ENCODE data around the gene TMEM184B. TPM values are rescaled to one million over a fixed set of nuclear protein-coding genes. Genes with fewer than 3 reads are reported as not detected.

TMEM184B gene
- total RNA-seq, 1 donor from 2014 or later = 42.6 TPM

DNA sequence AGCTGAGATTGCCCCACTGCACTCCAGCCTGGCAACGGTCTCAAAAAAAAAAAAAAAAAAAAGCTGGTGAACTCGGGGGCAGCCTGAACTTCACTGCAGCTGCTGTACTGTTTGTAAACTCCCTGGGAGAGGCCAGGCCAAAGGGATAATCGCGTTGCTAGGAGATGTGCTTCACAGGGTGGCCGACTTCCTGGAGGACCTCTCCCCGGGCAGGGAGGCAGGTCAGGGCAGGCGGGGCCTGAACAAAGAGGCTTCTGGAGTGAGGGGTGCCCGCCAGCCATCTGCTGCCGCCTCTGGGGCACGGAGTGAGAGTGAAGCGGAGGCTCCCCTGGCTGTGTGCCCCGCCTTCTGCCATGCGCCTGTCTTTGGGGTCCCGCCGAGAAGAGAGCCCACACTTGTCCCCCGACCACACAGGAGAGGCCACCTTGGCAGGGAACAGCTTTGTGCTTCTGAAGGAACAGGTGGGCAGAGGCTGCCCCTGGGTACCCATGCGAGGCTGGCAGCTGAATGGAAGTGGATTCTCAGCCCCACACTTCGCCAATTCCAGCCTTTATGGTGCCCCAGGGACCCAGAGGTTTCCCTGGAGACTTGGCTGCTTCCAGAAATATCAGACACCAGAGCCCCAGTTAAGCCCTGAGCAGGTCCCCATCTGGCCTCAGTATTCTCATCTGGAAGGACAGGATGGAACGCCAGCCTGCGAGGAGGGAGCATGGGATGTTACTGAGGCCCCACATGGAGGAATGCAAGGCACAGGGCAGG, 29.6 kb downstream of the TMEM184B start:
- H3K36me3 ChIP-seq (ENCODE audit: control insufficient read depth, insufficient read depth, low read length) = no peaks in the 10 kb centered on the region
- TF ChIP-seq, protein P1, sequence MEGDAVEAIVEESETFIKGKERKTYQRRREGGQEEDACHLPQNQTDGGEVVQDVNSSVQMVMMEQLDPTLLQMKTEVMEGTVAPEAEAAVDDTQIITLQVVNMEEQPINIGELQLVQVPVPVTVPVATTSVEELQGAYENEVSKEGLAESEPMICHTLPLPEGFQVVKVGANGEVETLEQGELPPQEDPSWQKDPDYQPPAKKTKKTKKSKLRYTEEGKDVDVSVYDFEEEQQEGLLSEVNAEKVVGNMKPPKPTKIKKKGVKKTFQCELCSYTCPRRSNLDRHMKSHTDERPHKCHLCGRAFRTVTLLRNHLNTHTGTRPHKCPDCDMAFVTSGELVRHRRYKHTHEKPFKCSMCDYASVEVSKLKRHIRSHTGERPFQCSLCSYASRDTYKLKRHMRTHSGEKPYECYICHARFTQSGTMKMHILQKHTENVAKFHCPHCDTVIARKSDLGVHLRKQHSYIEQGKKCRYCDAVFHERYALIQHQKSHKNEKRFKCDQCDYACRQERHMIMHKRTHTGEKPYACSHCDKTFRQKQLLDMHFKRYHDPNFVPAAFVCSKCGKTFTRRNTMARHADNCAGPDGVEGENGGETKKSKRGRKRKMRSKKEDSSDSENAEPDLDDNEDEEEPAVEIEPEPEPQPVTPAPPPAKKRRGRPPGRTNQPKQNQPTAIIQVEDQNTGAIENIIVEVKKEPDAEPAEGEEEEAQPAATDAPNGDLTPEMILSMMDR (IDR thresholded peaks at IDR 0.05; ENCODE audit: insufficient read depth, low read length, poor library complexity, severe bottlenecking) = no peak
- no peak for DNase-seq (ENCODE audit: low read depth)
- no peaks in the 10 kb centered on the region for H3K27me3 ChIP-seq (ENCODE audit: control insufficient read depth, insufficient read depth, low read length)
- no peak overlapping the region for H3K4me3 ChIP-seq (ENCODE audit: low read depth, low read length)

DNA sequence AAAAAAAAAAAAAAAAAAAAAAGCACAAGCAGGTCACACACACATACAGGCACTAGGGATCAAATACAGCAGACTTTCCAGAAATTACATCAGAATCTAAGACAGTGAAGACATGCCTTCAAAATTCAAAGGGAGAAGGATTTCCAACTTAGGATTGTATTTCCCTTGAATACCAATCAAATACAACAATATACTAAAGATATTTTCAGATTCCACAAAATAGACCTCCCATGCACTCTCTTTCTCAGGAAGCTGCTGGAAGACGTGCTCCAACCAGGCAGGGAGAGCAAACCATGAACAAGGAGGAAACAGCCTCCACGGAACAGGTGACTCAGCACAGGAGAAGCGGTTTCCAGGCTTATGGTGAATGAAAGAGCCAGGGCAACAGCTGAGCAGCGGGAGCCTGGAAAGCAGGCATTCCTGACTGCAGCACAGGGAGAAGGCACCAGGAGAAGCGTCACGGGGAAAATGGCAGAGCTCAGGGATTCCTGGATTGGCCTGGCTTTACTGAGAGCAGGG, 32.0 kb downstream of the TMEM184B start:
- Histone ChIP-seq H3K4me3 (ENCODE audit: low read depth, low read length) (no peak overlapping the region), H3K27me3 (ENCODE audit: control insufficient read depth, insufficient read depth, low read length) (no peaks in the 10 kb centered on the region), H3K36me3 (ENCODE audit: control insufficient read depth, insufficient read depth, low read length) (no peaks in the 10 kb centered on the region)
- TF ChIP-seq, protein P1 (IDR thresholded peaks at IDR 0.05; ENCODE audit: insufficient read depth, low read length, poor library complexity, severe bottlenecking) = no peak
- DNase-seq (ENCODE audit: low read depth) = peak; percentile 77

DNA sequence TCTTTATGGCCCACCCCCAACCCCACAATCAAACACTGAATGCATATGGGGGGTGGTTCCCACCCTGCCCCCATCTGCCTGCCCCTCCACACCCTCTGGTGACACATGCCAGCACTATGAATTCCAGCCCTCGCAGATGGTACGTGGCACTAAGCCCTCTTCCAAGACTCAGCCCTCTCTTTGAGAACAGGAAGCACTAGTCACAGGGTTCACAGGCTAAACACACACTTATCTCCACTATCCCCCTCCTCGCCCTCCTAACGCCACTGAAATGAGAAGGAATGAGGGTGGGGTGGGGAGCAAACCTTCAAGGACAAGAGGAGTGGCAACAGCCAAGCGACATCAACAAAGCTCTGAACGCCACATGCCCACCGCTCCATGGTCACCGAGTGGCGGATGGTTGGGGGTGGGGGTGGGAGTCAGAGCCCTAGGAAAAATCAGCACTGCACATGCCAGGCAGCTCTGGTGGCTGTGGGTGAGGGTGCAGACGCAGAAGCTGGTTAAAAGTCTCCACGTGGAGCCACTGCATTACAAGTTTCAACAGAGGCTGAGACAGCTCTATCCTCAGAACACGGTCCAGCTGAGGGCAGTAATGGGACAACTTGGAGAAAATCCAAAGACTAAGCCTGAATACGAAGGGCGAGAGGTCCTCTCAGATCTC, 33.6 kb downstream of the TMEM184B start:
- Histone ChIP-seq H3K4me3 (ENCODE audit: low read depth, low read length) (no peak overlapping the region), H3K36me3 (ENCODE audit: control insufficient read depth, insufficient read depth, low read length) (no peaks in the 10 kb centered on the region), H3K27me3 (ENCODE audit: control insufficient read depth, insufficient read depth, low read length) (no peaks in the 10 kb centered on the region)
- DNase-seq (ENCODE audit: low read depth) = peak; percentile 63
- TF ChIP-seq, protein P1 (IDR thresholded peaks at IDR 0.05; ENCODE audit: insufficient read depth, low read length, poor library complexity, severe bottlenecking) = peak; percentile 18

DNA sequence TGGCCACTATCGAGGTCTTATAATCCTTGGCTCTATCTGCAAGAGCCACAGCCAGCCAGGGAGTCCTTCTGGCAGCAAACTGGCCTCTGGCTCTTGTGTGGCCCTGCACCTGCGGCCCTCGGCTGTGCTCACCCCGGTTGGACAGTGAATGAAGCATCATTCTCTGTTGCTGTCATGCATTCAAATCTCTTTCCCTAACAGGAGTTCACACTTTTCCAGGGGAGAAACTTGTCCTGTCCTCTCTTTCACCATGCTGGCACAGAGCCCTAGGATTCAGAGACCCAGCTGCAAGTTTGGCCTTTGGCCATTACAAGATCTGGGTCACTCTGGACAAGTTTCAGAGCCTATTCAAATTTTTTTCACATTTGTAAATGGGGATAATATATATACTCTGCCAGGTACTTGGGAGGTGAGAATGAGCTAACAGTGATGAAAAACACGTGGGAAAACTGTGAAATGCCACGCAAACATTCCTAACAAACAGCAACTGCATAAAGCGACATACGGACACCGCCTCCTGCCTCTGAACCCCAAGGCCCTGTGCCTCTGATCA, 34.2 kb downstream of the TMEM184B start:
- Histone ChIP-seq H3K36me3 (ENCODE audit: control insufficient read depth, insufficient read depth, low read length) (no peaks in the 10 kb centered on the region), H3K4me3 (ENCODE audit: low read depth, low read length) (no peak overlapping the region), H3K27me3 (ENCODE audit: control insufficient read depth, insufficient read depth, low read length) (no peaks in the 10 kb centered on the region)
- DNase-seq (ENCODE audit: low read depth) = no peak
- TF ChIP-seq, protein P1 (IDR thresholded peaks at IDR 0.05; ENCODE audit: insufficient read depth, low read length, poor library complexity, severe bottlenecking) = no peak

DNA sequence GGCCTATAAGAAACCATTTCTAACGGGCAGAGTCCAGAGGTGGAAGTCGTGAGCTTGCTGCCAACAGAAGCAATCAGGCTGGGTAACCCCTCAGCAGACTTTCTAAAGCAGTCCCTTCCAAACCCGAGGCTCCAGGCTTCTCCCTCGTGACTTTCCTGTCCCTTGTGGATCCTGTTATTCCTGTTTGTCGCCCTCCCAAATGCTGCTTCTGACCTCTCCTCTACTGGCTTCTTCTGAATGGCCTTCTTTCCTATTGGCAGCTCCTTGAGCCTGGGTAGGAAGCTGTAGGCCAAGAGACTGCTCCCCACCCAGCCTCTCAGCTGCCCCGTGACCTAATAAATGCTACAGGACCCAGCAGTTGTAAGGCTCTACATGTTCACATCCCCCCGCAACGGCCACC, 36.0 kb downstream of the TMEM184B start:
- H3K4me3 ChIP-seq (ENCODE audit: low read depth, low read length) = no peak overlapping the region
- no peaks in the 10 kb centered on the region for H3K36me3 ChIP-seq (ENCODE audit: control insufficient read depth, insufficient read depth, low read length)
- no peak for DNase-seq (ENCODE audit: low read depth)
- H3K27me3 ChIP-seq (ENCODE audit: control insufficient read depth, insufficient read depth, low read length) = no peaks in the 10 kb centered on the region
- TF ChIP-seq, protein P1 (IDR thresholded peaks at IDR 0.05; ENCODE audit: insufficient read depth, low read length, poor library complexity, severe bottlenecking) = no peak
